HL-60/S4 treated with retinoic acid at 250 ng/mL for 4 days and 3 days (cell line): ENCODE results near the gene TRAF2.

Experiments used
- in situ Hi-C: fragments of 300-500 bp; cut with MboI; formaldehyde crosslinking; loops from 2 replicates; pipeline ENCODE4 v1.7.0; 2022; ENCODE audit warnings: low sequenced_read_pairs

Gene TRAF2

GRCh38 chr9:136907011-136907914 is 20.9 kb downstream of the TRAF2 start:
- in situ Hi-C loops: no loop called here

GRCh38 chr9:136910197-136910900 is 24.0 kb downstream of the TRAF2 start:
- in situ Hi-C loops: no loop called here

- in situ Hi-C loops: no loop called here
These were observed 24.6 kb downstream of the TRAF2 start for GRCh38 chr9:136910901-136911245.

- in situ Hi-C loops: no loop called here
These were observed 27.6 kb downstream of the TRAF2 start for GRCh38 chr9:136913701-136914438.

GRCh38 chr9:136915632-136916329 is 29.5 kb downstream of the TRAF2 start:
- in situ Hi-C loops: no loop called here

- in situ Hi-C loops: no loop called here
These were observed 30.2 kb downstream of the TRAF2 start for GRCh38 chr9:136916330-136917184.

GRCh38 chr9:136917902-136918301 is 31.6 kb downstream of the TRAF2 start:
- in situ Hi-C loops: no loop called here

- in situ Hi-C loops: no loop called here
These were observed 33.8 kb downstream of the TRAF2 start for GRCh38 chr9:136920069-136920468.

GRCh38 chr9:136920734-136921231 is 34.5 kb downstream of the TRAF2 start:
- in situ Hi-C loops: no loop called here

- in situ Hi-C loops: no loop called here
These were observed 35.0 kb downstream of the TRAF2 start for GRCh38 chr9:136921307-136921706.

GRCh38 chr9:136921718-136922117 is 35.4 kb downstream of the TRAF2 start:
- in situ Hi-C loops: no loop called here

GRCh38 chr9:136922540-136922939 is 36.2 kb downstream of the TRAF2 start:
- in situ Hi-C loops: no loop called here

GRCh38 chr9:136923881-136924280 is 37.6 kb downstream of the TRAF2 start:
- in situ Hi-C loops: no loop called here

- in situ Hi-C loops: no loop called here
These were observed 39.3 kb downstream of the TRAF2 start for GRCh38 chr9:136925414-136926153.

GRCh38 chr9:136926154-136926704 is 39.9 kb downstream of the TRAF2 start:
- in situ Hi-C loops: no loop called here

- in situ Hi-C loops: no loop called here
These were observed 40.4 kb downstream of the TRAF2 start for GRCh38 chr9:136926749-136927148.

GRCh38 chr9:136927343-136928271 is 41.3 kb downstream of the TRAF2 start:
- in situ Hi-C loops: no loop called here

- in situ Hi-C loops: no loop called here
These were observed 42.3 kb downstream of the TRAF2 start for GRCh38 chr9:136928591-136928990.
